Measurements from ENCODE around the gene PRMT1. TPM values are rescaled to one million over a fixed set of nuclear protein-coding genes. Genes with fewer than 3 reads are reported as not detected.
"Not testable (repeated sequence)": the region's sequence is repeated elsewhere in the genome, so short reads cannot be mapped to it uniquely, and the experiment has no call there.

Gene PRMT1
- total RNA-seq, 4 donors from 2014 or later, result 102 to 191 (median 144) TPM

GRCh38 chr19:49633273-49633672 is 43.8 kb upstream of the PRMT1 start:
- H3K4me3 ChIP-seq; H3K27ac ChIP-seq (replicated peaks in 1 of 4); H3K27me3 ChIP-seq; H3K9me3 ChIP-seq; DNase-seq (ENCODE audit: extremely low spot score); intact Hi-C loops (cut with DNase I): not testable (repeated sequence)
- Histone ChIP-seq H3K36me3 (peaks cover 4 to 32% (median 24%) of the 10 kb centered on the region in 4 donors), H3K4me1 (peaks cover 39 to 61% (median 57%) of the 10 kb centered on the region in 4 donors)
- peak in 1 of 2 donors; percentile 16 for TF ChIP-seq POLR2AphosphoS5 (IDR thresholded peaks at IDR 0.05)
- WGBS, result 80% methylated on average over 9 of the region's 9 CpGs

- Histone ChIP-seq H3K4me3 (no peak overlapping the region), H3K27ac (replicated peaks in 1 of 4) (peak overlapping the region; percentile 21 to 65 (median 34)), H3K9me3 (no peaks in the 10 kb centered on the region), H3K36me3 (peaks cover 4 to 27% (median 24%) of the 10 kb centered on the region in 4 donors), H3K27me3 (no peaks in the 10 kb centered on the region), H3K4me1 (peaks cover 49 to 60% (median 56%) of the 10 kb centered on the region in 4 donors)
- WGBS, result 58% methylated on average over 23 of the region's 24 CpGs
- DNase-seq (ENCODE audit: extremely low spot score), result no peak
- intact Hi-C loops (cut with DNase I), result no loop called here
- no peak for TF ChIP-seq POLR2A (IDR thresholded peaks at IDR 0.05; ENCODE audit: low read depth)
- no peak for TF ChIP-seq CTCF (IDR thresholded peaks at IDR 0.05)
- no peak for TF ChIP-seq EP300 (IDR thresholded peaks at IDR 0.05)
- no peak for TF ChIP-seq POLR2AphosphoS5 (IDR thresholded peaks at IDR 0.05)
These were observed 41.4 kb upstream of the PRMT1 start for GRCh38 chr19:49635530-49636232.

- intact Hi-C loops (cut with DNase I), result no loop called here
- no peaks in the 10 kb centered on the region for H3K9me3 ChIP-seq
- TF ChIP-seq CTCF (IDR thresholded peaks at IDR 0.05) (no peak), EP300 (IDR thresholded peaks at IDR 0.05) (no peak), POLR2A (IDR thresholded peaks at IDR 0.05; ENCODE audit: low read depth) (no peak), POLR2AphosphoS5 (IDR thresholded peaks at IDR 0.05) (no peak)
- WGBS, result 74% methylated on average over 28 of the region's 30 CpGs
- H3K4me3 ChIP-seq, result no peak overlapping the region
- H3K27me3 ChIP-seq, result no peaks in the 10 kb centered on the region
- peaks cover 4 to 27% (median 24%) of the 10 kb centered on the region in 4 donors for H3K36me3 ChIP-seq
- H3K27ac ChIP-seq (replicated peaks in 1 of 4), result peak overlapping the region; percentile 21 to 65 (median 34)
- H3K4me1 ChIP-seq, result peaks cover 44 to 60% (median 56%) of the 10 kb centered on the region in 4 donors
- DNase-seq (ENCODE audit: extremely low spot score), result no peak
These were observed 40.7 kb upstream of the PRMT1 start for GRCh38 chr19:49636233-49636932.

- Histone ChIP-seq H3K9me3 (no peaks in the 10 kb centered on the region), H3K4me1 (peaks cover 43 to 62% (median 58%) of the 10 kb centered on the region in 4 donors), H3K27me3 (no peaks in the 10 kb centered on the region), H3K36me3 (peaks cover 4 to 27% (median 24%) of the 10 kb centered on the region in 4 donors), H3K4me3 (peak overlapping the region; percentile 69 to 97 (median 76)), H3K27ac (replicated peaks in 1 of 4) (peak overlapping the region; percentile 98 to 100 (median 98))
- intact Hi-C loops (cut with DNase I), result loop anchor here (2.0 kb wide), 1 partner anchor 45 kb away; no protein-coding TSS in a partner anchor
- WGBS, result 6% methylated on average over 18 of the region's 19 CpGs
- peak; percentile 95 for DNase-seq (ENCODE audit: extremely low spot score)
- TF ChIP-seq CTCF (IDR thresholded peaks at IDR 0.05) (no peak), EP300 (IDR thresholded peaks at IDR 0.05) (no peak), POLR2A (IDR thresholded peaks at IDR 0.05; ENCODE audit: low read depth) (no peak), POLR2AphosphoS5 (IDR thresholded peaks at IDR 0.05) (peak; percentile 75 to 79)
These were observed 39.0 kb upstream of the PRMT1 start for GRCh38 chr19:49637821-49638738.

Data from esophagus muscularis mucosa (tissue), 4 donors.